ENCODE measurements around the gene CCDC14. TPM values are rescaled to one million over a fixed set of nuclear protein-coding genes. Genes with fewer than 3 reads are reported as not detected.
"Not testable (repeated sequence)": the region's sequence is repeated elsewhere in the genome, so short reads cannot be mapped to it uniquely, and the experiment has no call there.

The CCDC14 gene
- total RNA-seq, 1 experiment from 2014 or later = 30.8 TPM

DNA sequence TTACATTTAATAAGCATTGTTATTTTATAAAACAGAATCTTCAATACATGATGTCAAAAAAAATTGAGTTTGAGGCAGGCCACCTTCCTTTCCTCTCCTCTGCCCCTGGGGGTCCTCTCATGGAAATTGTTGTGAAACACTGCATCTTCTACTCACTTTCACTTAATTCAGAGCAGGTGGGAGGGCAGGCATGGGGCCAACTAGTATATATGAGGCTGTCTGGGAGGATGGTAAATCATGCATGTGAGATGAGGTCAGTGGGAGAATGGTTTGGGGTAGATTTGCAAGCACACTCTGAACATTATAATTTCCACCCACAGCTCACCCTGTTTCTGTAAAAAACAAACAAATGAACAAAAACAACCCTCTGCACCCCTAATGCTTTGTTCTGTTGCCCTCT lies 10.4 kb upstream of the CCDC14 start:
- DNase-seq (ENCODE audit: extremely low read depth, low read depth) = no peak

- DNase-seq (ENCODE audit: extremely low read depth, low read depth) = not testable (repeated sequence)
These were observed 6.2 kb upstream of the CCDC14 start for GRCh38 chr3:123967260-123967659.

DNA sequence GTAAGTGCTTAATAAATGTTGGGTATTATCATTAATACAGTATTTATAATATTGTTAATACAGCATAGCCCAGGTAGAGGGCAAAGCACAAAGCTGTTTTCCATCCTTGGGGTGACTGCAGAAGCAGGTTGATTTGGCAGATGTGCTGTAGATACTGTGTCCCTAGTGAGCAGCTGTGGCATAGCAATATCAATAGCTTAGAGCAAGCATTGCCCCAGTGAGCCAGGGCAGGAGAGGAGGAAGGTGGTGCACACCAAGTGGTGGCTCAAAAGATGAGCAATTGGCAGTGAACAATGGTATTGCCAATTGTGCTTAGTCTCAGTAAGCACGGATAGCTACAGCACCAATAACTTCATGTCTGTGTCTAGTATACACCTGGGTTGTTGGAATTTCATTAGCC lies 5.8 kb upstream of the CCDC14 start:
- DNase-seq (ENCODE audit: extremely low read depth, low read depth) = not testable (repeated sequence)

- DNase-seq (ENCODE audit: extremely low read depth, low read depth) = not testable (repeated sequence)
These were observed 3.8 kb upstream of the CCDC14 start for GRCh38 chr3:123964793-123965192.

DNA sequence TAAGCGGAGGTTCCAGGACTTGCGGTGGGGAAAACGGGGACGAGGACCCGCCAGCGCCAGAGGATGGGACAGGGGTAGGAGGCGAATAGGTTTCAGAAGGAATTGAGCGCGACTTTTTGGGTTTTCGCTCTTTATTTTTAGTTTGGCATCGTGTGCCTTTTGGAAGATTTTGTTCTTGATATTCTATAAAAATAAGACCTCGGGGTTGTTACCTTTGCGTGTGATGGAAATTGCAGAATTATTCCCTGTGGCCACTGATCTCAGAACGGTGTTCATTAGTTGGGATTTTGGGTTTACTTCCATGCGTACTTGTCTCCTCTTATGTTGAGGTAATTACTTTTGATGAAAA lies 453 bp upstream of the CCDC14 start:
- no peak for DNase-seq (ENCODE audit: extremely low read depth, low read depth)

DNA sequence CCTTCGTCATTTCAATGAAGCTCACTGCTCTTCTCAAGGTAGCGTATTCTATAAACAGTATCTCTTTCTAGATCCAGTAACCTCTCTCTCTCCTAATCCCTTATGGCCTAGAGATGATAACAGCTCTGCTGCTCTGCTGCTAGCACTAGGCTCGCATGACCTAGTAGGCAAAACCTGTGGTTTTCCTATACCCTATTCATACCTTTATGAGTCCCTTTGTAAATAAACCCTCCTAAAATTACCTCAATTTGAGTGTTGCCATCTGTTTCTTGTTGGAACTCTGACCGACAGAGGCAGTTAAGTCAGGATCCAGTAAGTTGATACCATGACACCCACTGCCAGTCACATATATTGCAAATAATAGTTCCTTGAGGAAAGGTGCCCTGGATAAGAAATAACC lies 7.3 kb downstream of the CCDC14 start:
- no peak for DNase-seq (ENCODE audit: extremely low read depth, low read depth)

DNA sequence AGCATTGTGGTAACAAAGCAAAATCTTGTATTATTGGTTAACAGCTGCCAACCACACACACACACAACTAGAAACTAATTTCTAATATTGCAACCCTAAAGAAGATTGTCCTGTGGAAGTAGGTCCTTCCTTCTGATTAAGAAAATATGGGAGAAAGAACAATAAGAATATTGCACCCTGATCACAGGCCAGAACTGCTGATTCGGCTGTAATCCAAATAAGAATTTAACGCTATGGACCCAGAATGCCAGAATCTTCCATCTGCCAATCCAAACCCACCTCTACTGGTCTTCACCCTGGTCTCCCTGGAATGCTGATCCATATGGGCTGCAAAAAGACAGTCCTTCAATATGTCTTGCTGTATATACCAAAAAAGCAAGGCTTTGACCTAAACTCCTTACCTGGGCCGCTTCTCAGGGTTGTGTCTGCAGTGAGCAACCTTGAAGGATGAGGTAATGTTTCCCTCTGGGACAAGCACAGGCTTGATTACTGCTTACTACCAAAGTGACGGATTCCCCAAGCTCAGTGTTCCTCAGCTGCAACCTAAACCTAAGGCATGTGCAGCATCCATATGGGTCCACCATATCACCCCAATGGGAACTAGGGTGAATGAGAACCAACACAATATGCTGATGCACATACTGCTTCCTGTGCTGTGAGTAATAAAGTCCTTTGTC lies 8.0 kb downstream of the CCDC14 start:
- DNase-seq (ENCODE audit: extremely low read depth, low read depth) = no peak

- no peak for DNase-seq (ENCODE audit: extremely low read depth, low read depth)
These were observed 9.2 kb downstream of the CCDC14 start for GRCh38 chr3:123951522-123952447.

GRCh38 chr3:123949641-123950040 lies 11.4 kb downstream of the CCDC14 start:
- no peak for DNase-seq (ENCODE audit: extremely low read depth, low read depth)

DNA sequence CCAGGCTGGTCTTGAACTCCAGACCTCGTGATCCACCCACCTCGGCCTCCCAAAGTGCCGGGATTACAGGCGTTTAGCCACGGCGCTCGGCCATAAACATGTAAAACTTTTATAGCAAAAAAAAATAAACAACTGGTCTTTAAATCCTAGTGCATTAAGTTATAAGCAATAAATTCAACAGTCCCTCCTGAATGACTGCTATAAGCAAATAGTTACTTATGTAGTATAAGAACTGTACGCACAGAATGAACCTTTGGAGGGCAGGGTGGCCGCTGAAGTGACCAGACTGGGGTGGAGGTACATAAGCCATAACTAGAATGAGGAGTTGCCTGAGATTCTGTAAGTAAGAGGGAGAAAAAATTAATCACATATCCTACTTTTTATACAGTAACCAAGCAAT lies 12.6 kb downstream of the CCDC14 start:
- no peak for DNase-seq (ENCODE audit: extremely low read depth, low read depth)

DNA sequence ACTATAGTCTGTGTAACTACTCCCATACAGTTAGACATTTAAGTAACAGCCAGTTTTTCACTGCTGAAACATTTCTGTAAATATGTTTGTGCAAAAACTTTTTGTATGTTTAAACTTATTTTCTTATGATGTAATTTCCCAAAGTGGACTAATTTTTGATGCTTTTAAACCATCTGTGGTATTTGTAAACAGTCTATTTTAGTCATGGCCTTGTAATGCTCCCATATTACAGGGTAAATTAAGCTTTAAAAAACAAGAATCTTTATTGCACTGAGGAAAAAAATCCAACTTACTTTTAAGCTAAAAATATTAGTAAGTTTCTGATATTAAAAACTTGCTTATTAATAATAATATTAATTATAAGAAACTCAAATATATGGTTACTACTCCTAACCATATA lies 13.5 kb downstream of the CCDC14 start:
- DNase-seq (ENCODE audit: extremely low read depth, low read depth) = no peak

GRCh38 chr3:123941542-123941941 lies 19.5 kb downstream of the CCDC14 start:
- DNase-seq (ENCODE audit: extremely low read depth, low read depth) = no peak

DNA sequence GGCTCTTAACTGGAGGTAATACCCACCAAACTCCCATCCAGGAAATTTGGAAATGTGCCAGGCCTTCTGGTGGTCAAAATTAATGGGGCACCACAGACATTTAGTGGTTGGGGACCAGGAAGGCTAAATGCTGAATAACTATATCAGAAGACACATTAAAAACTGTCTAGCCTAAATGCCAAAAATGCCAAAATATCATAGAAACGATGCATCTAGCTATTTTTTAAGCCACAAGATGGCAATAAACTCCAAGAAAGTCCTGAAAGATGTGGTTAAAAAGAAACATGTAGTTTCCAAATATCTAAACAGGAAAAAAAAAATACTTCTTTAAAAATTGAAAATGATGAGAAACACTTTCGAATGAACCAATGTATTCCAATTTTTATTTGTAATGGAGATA lies 19.9 kb downstream of the CCDC14 start:
- no peak for DNase-seq (ENCODE audit: extremely low read depth, low read depth)

DNA sequence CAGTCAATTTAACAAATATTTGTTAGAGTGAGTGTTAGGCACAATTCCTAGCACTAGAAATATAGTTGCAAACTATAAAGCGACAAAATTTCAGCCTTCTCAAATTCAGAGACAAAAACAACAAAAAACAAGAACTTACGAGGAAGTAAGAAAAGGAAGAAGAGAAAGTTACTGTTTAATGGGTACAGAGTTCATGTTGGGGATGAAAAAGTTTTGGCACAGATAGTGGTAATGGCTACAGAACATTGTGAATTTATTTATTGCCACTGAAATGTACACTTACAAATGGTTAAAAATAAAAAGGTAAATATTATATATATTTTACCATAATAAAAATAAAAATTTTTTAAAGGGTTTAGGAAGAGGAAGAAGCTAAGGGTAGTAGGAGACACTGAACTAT lies 21.3 kb downstream of the CCDC14 start:
- no peak for DNase-seq (ENCODE audit: extremely low read depth, low read depth)

DNA sequence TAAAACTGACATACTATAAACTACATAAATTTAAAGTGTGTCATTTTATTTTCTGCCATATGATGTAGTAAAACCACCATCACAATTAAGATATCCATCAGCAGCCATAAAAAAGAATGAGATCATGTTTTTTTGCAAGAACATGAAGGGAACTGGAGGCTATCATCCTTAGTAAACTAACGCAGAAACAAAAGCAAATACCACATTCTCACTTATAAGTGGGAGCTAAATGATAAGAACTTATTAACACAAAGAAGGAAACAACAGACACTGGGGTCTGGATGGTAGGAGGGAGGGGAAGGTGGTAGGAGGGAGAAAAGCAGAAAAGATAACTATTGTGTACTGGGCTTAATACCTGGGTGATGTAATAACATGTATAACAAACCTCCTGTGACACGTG lies 24.6 kb downstream of the CCDC14 start:
- no peak for DNase-seq (ENCODE audit: extremely low read depth, low read depth)

DNA sequence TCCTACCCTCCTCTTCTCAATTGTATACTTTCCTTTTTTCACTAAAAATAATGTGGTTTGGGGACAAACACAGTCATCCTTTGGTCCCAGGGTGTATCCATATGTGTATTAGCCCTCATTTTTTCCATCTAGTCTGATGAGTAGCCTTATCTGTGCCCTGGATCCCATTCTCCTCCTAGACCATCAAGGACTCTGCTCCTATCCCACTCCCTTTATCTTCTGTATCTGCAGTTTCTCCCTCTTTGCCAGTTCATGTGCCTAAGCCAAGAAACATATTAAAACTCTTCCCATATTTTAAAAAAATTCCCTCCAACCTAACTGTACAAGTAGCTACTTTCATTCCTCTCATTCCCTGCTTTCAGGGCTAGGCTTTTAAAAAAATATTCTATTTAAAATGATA lies 25.2 kb downstream of the CCDC14 start:
- DNase-seq (ENCODE audit: extremely low read depth, low read depth) = no peak

DNA sequence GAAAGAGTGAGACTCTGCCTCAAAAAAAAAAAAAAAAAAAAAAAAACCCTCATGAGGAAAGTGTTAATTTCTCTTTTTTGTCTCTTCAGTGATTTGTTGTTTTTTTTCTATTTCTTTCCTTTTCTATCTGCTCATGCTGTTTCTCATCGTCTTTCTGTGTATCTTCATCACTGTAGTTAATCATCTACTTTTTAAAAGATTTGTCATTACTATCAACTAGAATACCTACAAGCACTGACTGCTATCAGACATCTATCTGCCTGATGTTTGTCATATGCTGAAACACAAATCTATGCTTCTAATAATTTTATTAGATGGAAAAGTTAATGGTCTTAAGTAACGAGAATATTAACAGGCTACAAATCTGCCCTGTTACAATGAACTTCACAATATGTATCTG lies 26.8 kb downstream of the CCDC14 start:
- DNase-seq (ENCODE audit: extremely low read depth, low read depth) = no peak

- DNase-seq (ENCODE audit: extremely low read depth, low read depth) = no peak
These were observed 30.6 kb downstream of the CCDC14 start for GRCh38 chr3:123930445-123930844.

DNA sequence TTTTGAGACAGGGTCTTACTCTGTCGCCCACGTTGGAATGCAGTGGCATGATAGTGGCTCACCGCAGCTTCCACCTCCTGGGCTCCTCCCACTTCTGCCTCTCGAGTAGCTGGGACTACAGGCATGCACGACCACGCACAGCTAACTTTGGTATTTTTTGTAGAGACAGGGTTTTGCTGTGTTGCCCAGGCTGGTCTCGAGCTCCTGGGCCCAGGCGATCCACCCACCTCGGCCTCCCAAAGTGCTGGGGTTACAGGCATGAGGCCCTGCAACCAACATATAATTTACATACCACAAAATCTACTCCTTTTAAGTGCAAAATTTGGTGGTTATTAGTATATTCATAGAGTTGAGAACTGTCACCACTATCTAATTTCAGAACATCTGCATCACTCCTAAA lies 31.7 kb downstream of the CCDC14 start:
- DNase-seq (ENCODE audit: extremely low read depth, low read depth) = no peak

- DNase-seq (ENCODE audit: extremely low read depth, low read depth) = no peak
These were observed 34.6 kb downstream of the CCDC14 start for GRCh38 chr3:123926396-123926795.

DNA sequence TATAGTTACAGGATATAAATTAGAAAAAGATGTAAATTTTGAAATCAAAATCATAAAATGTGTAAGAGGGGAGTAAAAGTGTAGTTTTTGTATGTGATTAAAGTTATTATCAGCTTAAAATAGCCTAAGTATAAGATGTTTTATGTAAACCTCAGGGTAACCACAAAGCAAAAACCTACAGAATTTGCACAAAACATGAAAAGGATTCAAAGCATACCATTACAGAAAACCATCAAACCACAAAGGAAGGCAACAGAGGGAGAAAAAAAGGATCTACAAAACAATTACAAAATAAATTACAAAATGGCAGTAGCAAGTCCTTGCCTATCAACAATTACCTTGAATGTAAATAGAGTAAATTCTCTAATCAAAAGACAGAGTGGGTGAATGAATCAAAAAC lies 40.2 kb downstream of the CCDC14 start:
- no peak for DNase-seq (ENCODE audit: extremely low read depth, low read depth)

DNA sequence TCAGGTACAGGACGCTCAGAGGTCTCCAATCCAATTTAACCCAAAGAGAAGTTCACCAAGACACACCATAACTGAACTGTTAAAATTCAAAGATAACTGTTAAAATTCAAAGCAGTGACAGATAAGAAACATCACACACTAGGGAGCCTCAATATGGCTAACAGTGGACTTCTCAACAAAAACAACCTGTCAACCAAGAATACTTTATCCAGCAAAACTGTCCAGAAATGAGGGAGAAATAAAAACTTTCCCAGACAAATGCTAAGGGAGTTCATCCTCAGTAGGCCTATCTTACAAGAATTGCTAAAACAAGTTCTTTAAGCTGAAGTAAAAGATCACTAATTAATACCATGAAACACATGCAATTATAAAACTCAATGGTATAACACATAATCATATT lies 40.6 kb downstream of the CCDC14 start:
- DNase-seq (ENCODE audit: extremely low read depth, low read depth) = no peak

Measured in NCI-H460 (cell line).